ENCODE measurements around the gene SHMT1. TPM values are rescaled to one million over a fixed set of nuclear protein-coding genes. Genes with fewer than 3 reads are reported as not detected.

Gene SHMT1
- total and polyA plus RNA-seq, 7 donors, result 16.2 to 34.8 (median 26.9) TPM

DNA sequence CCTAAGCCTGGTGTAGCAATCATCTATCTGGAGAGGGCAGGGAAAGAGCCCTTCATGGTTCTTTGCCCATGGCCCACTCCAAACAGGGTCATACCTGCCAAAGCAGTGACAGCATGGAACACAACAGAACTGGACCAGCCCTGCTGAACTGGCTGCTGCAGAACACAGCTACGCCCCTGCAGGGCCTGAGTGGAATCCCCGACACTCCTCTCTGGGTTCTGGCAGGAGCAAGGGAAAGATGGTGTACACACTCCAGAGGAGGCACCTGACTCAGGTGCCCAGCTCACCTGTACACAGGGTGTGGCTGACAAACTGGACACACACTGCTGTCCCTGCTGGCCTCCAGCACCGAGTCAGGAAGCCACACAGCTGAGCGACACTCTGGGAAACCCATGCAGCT, 83.1 kb downstream of the SHMT1 start:
- peaks cover 16 to 94% (median 68%) of the 10 kb centered on the region in 4 donors for H3K36me3 ChIP-seq

GRCh38 chr17:18278867-18279266, 84.5 kb downstream of the SHMT1 start:
- no peak for DNase-seq
- Histone ChIP-seq H3K27me3 (no peaks in the 10 kb centered on the region), H3K36me3 (peaks cover 15 to 91% (median 66%) of the 10 kb centered on the region in 4 donors), H3K27ac (no peak overlapping the region), H3K4me3 (no peak overlapping the region), H3K9me3 (no peaks in the 10 kb centered on the region), H3K4me1 (no peaks in the 10 kb centered on the region)
- intact Hi-C loops (cut with DNase I), result no loop called here
- no peak for TF ChIP-seq POLR2AphosphoS5 (IDR thresholded peaks at IDR 0.05)
- TF ChIP-seq POLR2A (IDR thresholded peaks at IDR 0.05), result no peak
- no peak for TF ChIP-seq CTCF (IDR thresholded peaks at IDR 0.05)
- TF ChIP-seq EP300 (IDR thresholded peaks at IDR 0.05), result no peak
- 93 to 94% methylated on average over 3 of the region's 3 CpGs for WGBS, 2 donors

More for the DNA sequence above, 83.1 kb downstream of the SHMT1 start:
- Histone ChIP-seq H3K9me3 (no peaks in the 10 kb centered on the region), H3K27me3 (no peaks in the 10 kb centered on the region), H3K27ac (no peak overlapping the region), H3K4me3 (no peak overlapping the region), H3K4me1 (no peaks in the 10 kb centered on the region)
- TF ChIP-seq POLR2AphosphoS5 (IDR thresholded peaks at IDR 0.05), result no peak
- TF ChIP-seq EP300 (IDR thresholded peaks at IDR 0.05), result no peak
- no peak for TF ChIP-seq CTCF (IDR thresholded peaks at IDR 0.05)
- TF ChIP-seq POLR2A (IDR thresholded peaks at IDR 0.05), result no peak
- no peak for DNase-seq
- intact Hi-C loops (cut with DNase I), result no loop called here
- 93 to 98% methylated on average over 4 of the region's 4 CpGs for WGBS, 2 donors

Small RNAs within 50 kb of the gene (small RNA-seq; reads per million reads assigned to genes)
- gene AL353997.5, result 0 reads per million in 3 donors

Other genes with a start within 250 kb of the SHMT1 start
- 100 to 1,000 TPM; 100 to 109 (median 104) TPM for gene ALKBH5, start 179.7 kb downstream of the SHMT1 start, total RNA-seq
- 10 to 100 TPM; 36.6 to 46.7 (median 40.0) TPM for gene ALKBH5, start 179.7 kb downstream of the SHMT1 start, polyA plus RNA-seq
- 10 to 100 TPM; 16.8 to 25.2 (median 17.2) TPM for gene LLGL1, start 137.9 kb downstream of the SHMT1 start, total RNA-seq
- 10 to 100 TPM in 1 of 3 donors, 1 to 10 TPM in 2; 2.8 to 11.2 (median 4.2) TPM for gene LLGL1, start 137.9 kb downstream of the SHMT1 start, polyA plus RNA-seq
- 100 to 1,000 TPM; 222 to 422 (median 236) TPM for gene FLII, start 104.8 kb downstream of the SHMT1 start, total RNA-seq
- 100 to 1,000 TPM; 115 to 208 (median 136) TPM for gene FLII, start 104.8 kb downstream of the SHMT1 start, polyA plus RNA-seq
- gene MIEF2, start 102.9 kb downstream of the SHMT1 start, total RNA-seq, result 10 to 100 TPM in 3 of 4 donors, 1 to 10 TPM in 1; 8.7 to 14.4 (median 11.7) TPM
- gene MIEF2, start 102.9 kb downstream of the SHMT1 start, polyA plus RNA-seq, result 10 to 100 TPM in 2 of 3 donors, 1 to 10 TPM in 1; 3.7 to 11.4 (median 11.1) TPM
- gene TOP3A, start 48.6 kb downstream of the SHMT1 start, total RNA-seq, result 10 to 100 TPM; 22.1 to 42.4 (median 26.0) TPM
- gene TOP3A, start 48.6 kb downstream of the SHMT1 start, polyA plus RNA-seq, result 10 to 100 TPM in 1 of 3 donors, 1 to 10 TPM in 2; 5.4 to 21.6 (median 5.5) TPM
- 10 to 100 TPM in 3 of 4 donors, 1 to 10 TPM in 1; 9.3 to 12.2 (median 10.6) TPM for gene SMCR8, start 48.3 kb downstream of the SHMT1 start, total RNA-seq
- 10 to 100 TPM in 1 of 3 donors, 1 to 10 TPM in 2; 4.2 to 16.6 (median 6.7) TPM for gene SMCR8, start 48.3 kb downstream of the SHMT1 start, polyA plus RNA-seq
- not detected for gene EVPLL, start 14.2 kb upstream of the SHMT1 start, total RNA-seq
- gene EVPLL, start 14.2 kb upstream of the SHMT1 start, polyA plus RNA-seq, result under 1 TPM in 2 of 3 donors, not detected in 1; 0.28 to 0.60 TPM
- gene LGALS9C, start 113.2 kb upstream of the SHMT1 start, total RNA-seq, result under 1 TPM in 1 of 4 donors, not detected in 3; 0.83 TPM
- 100 to 1,000 TPM in 1 of 3 donors, 10 to 100 TPM in 2; 29.6 to 105 (median 38.6) TPM for gene LGALS9C, start 113.2 kb upstream of the SHMT1 start, polyA plus RNA-seq